H1 (cell line): ENCODE data around the gene MAP2K5. TPM values are rescaled to one million over a fixed set of nuclear protein-coding genes. Genes with fewer than 3 reads are reported as not detected.

Source experiments
- ASH2L ChIP-seq: fragments of 200-600, 300-600 bp; sonication (generic); IDR thresholded peaks from one replicate; pipeline ENCODE4 v1.7.1; 2017; ENCODE audit warnings: low read length
- BRCA1 ChIP-seq: IDR thresholded peaks from 2 replicates; pipeline ENCODE4 v1.6.1; 2012; ENCODE audit warnings: low read depth, low read length, improper control_type of control experiment
- CHD1 ChIP-seq: IDR thresholded peaks from 2 replicates; pipeline ENCODE4 v1.6.1; 2012; ENCODE audit warnings: low read depth, low read length, improper control_type of control experiment
- EP300 ChIP-seq, 2 experiments: IDR thresholded peaks; 1 replicate in 1 of 2; 2 replicates in 1 of 2; pipeline ENCODE4 v1.6.1; 2011 to 2012; ENCODE audit warnings: low read depth in 2 of 2, low read length in 2 of 2, mild to moderate bottlenecking in 2 of 2, borderline replicate concordance in 1 of 2, inconsistent platforms in 1 of 2, moderate library complexity in 1 of 2
- FOSL1 ChIP-seq: IDR thresholded peaks from 2 replicates; pipeline ENCODE4 v1.6.1; 2011; ENCODE audit warnings: mild to moderate bottlenecking, low read depth, low read length, moderate library complexity; ENCODE audit not compliant: insufficient read depth
- GABPA ChIP-seq: IDR thresholded peaks from 2 replicates; pipeline ENCODE4 v1.6.1; 2011; ENCODE audit warnings: mild to moderate bottlenecking, low read length, moderate library complexity, borderline replicate concordance; ENCODE audit not compliant: insufficient read depth
- RBBP5 ChIP-seq: IDR thresholded peaks from 2 replicates; pipeline ENCODE4 v1.7.1; 2012; ENCODE audit warnings: low read depth, mild to moderate bottlenecking, inconsistent platforms, low read length, moderate library complexity, borderline replicate concordance
- SP1 ChIP-seq: IDR thresholded peaks from 2 replicates; pipeline ENCODE4 v1.6.1; 2011; ENCODE audit warnings: low read depth, low read length
- SP4 ChIP-seq: IDR thresholded peaks from 2 replicates; pipeline ENCODE4 v1.6.1; 2012; ENCODE audit warnings: low read length, inconsistent platforms
- TAF1 ChIP-seq: IDR thresholded peaks from 2 replicates; pipeline ENCODE4 v1.6.1; 2011; ENCODE audit warnings: mild to moderate bottlenecking, low read depth, low read length
- polyA plus RNA-seq, 7 experiments: library from polyadenylated mRNA; depleted of rRNA in 3 of 7; stranded (reverse) in 5 of 7; unstranded in 2 of 7; fragments of >200 nt in 5 of 7; fragments of 200-250 nt in 2 of 7; gene quantifications; 1 replicate in 5 of 7; 2 replicates in 1 of 7; 4 replicates in 1 of 7; pipeline versions ENCODE4 v1.2.1 to v1.2.3, GENCODE V29; 2011 to 2013; ENCODE audit warnings: missing spikeins in 2 of 7, mixed read lengths in 2 of 7
- total RNA-seq: library from RNA; stranded (reverse); fragmentation: NEBNext Ultra II Directional; extraction: Animal tissue kit (Norgen Biotek cat#: 25700); gene quantifications from 2 replicates; pipeline ENCODE4 v1.2.1, GENCODE V29; 2021
- TF ChIP-seq, protein P1 (sequence below): fragments of 300-600 bp; sonication (generic); IDR thresholded peaks from 2 replicates; pipeline ENCODE4 v1.7.1; 2012; ENCODE audit warnings: low read length, moderate library complexity, mild to moderate bottlenecking, inconsistent platforms; ENCODE audit not compliant: insufficient replicate concordance

Gene MAP2K5
- total and polyA plus RNA-seq, 2 of the 8 experiments (the other 6 are each of a cell fraction or from before 2014, with no cell fraction given) = 4.4 to 15.8 TPM

DNA sequence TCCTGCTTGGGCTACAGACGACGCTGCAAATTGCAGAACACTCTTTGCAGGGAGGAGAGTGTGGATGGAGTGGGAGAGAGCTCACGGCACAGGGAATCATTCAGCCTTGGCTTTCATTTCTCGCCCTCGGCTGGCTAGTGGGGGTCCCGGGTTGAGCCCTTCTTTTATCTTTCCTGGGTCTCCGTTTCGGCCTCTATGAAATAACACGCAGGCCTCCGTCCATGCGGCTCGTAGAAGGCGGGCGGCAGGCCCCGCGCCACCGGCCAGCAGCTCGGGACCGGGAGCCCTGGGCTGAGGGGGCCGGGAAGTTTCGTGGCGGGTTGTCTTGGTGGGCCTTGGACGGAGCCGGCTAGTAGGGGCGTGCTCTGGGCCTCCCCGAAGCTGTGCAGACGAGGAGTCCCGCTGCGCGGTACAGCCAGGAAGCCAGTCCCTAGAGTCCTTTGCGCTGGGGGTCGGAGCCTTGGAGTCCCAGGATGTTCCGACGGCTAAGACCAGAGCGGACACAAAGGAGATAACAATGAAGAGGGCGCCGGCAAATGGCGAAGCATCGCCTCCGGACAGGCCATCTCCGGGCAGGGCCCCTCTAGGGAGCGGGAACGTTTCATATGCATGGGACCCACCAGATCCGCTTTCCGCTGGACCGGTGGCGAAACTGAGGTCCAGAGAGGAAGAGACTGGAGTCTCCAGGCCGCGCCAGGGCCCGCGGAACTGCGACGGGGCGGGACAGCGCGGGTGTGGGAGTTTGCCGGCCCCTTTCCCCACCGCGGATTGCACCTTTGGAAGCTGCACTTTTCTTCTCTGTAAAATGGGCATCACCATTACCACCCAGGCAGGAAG lies 293.0 kb downstream of the MAP2K5 start (continued):
- TF ChIP-seq, protein P1, sequence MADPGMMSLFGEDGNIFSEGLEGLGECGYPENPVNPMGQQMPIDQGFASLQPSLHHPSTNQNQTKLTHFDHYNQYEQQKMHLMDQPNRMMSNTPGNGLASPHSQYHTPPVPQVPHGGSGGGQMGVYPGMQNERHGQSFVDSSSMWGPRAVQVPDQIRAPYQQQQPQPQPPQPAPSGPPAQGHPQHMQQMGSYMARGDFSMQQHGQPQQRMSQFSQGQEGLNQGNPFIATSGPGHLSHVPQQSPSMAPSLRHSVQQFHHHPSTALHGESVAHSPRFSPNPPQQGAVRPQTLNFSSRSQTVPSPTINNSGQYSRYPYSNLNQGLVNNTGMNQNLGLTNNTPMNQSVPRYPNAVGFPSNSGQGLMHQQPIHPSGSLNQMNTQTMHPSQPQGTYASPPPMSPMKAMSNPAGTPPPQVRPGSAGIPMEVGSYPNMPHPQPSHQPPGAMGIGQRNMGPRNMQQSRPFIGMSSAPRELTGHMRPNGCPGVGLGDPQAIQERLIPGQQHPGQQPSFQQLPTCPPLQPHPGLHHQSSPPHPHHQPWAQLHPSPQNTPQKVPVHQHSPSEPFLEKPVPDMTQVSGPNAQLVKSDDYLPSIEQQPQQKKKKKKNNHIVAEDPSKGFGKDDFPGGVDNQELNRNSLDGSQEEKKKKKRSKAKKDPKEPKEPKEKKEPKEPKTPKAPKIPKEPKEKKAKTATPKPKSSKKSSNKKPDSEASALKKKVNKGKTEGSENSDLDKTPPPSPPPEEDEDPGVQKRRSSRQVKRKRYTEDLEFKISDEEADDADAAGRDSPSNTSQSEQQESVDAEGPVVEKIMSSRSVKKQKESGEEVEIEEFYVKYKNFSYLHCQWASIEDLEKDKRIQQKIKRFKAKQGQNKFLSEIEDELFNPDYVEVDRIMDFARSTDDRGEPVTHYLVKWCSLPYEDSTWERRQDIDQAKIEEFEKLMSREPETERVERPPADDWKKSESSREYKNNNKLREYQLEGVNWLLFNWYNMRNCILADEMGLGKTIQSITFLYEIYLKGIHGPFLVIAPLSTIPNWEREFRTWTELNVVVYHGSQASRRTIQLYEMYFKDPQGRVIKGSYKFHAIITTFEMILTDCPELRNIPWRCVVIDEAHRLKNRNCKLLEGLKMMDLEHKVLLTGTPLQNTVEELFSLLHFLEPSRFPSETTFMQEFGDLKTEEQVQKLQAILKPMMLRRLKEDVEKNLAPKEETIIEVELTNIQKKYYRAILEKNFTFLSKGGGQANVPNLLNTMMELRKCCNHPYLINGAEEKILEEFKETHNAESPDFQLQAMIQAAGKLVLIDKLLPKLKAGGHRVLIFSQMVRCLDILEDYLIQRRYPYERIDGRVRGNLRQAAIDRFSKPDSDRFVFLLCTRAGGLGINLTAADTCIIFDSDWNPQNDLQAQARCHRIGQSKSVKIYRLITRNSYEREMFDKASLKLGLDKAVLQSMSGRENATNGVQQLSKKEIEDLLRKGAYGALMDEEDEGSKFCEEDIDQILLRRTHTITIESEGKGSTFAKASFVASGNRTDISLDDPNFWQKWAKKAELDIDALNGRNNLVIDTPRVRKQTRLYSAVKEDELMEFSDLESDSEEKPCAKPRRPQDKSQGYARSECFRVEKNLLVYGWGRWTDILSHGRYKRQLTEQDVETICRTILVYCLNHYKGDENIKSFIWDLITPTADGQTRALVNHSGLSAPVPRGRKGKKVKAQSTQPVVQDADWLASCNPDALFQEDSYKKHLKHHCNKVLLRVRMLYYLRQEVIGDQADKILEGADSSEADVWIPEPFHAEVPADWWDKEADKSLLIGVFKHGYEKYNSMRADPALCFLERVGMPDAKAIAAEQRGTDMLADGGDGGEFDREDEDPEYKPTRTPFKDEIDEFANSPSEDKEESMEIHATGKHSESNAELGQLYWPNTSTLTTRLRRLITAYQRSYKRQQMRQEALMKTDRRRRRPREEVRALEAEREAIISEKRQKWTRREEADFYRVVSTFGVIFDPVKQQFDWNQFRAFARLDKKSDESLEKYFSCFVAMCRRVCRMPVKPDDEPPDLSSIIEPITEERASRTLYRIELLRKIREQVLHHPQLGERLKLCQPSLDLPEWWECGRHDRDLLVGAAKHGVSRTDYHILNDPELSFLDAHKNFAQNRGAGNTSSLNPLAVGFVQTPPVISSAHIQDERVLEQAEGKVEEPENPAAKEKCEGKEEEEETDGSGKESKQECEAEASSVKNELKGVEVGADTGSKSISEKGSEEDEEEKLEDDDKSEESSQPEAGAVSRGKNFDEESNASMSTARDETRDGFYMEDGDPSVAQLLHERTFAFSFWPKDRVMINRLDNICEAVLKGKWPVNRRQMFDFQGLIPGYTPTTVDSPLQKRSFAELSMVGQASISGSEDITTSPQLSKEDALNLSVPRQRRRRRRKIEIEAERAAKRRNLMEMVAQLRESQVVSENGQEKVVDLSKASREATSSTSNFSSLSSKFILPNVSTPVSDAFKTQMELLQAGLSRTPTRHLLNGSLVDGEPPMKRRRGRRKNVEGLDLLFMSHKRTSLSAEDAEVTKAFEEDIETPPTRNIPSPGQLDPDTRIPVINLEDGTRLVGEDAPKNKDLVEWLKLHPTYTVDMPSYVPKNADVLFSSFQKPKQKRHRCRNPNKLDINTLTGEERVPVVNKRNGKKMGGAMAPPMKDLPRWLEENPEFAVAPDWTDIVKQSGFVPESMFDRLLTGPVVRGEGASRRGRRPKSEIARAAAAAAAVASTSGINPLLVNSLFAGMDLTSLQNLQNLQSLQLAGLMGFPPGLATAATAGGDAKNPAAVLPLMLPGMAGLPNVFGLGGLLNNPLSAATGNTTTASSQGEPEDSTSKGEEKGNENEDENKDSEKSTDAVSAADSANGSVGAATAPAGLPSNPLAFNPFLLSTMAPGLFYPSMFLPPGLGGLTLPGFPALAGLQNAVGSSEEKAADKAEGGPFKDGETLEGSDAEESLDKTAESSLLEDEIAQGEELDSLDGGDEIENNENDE = no peak
- no peak for TF ChIP-seq BRCA1
- TF ChIP-seq EP300 (IDR thresholded peaks at IDR 0.05; ENCODE audit: borderline replicate concordance in 1 of 2, low read depth in 2 of 2, low read length in 2 of 2) = no peak
- no peak for TF ChIP-seq GABPA
- TF ChIP-seq TAF1 = no peak
- no peak for TF ChIP-seq CHD1
- TF ChIP-seq SP1 = no peak
- no peak for TF ChIP-seq FOSL1
- no peak for TF ChIP-seq ASH2L
- no peak for TF ChIP-seq RBBP5
- no peak for TF ChIP-seq SP4
